Cortex of kidney (tissue), 1 donor: Measurements from ENCODE around the gene PRKCH.

Experiments used
- DNase-seq: peaks from one replicate; lab custom pipeline; 2025; lab: John Stamatoyannopoulos, UW

The PRKCH gene

GRCh38 chr14:61589691-61590581 lies 268.6 kb downstream of the PRKCH start:
- no peak for DNase-seq

DNA sequence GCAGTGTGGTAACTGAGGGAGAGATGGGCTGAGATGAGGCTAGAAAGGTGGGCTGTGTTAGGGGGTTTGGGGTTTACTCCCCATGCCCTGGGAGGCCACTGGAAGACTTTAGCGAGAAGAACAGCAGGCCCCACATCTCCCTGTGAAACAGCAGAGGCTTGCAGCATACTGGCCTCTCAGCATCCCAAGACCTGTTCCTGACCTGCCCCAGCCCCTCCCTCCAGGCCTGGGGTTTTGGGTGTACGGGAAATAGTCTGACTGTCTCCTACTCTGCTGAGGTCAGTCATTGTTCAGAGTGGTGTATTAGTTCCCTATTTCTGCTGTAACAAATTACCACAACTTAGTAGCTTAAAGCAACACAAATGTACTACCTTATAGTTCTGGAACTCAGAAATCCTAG lies 270.5 kb downstream of the PRKCH start:
- no peak for DNase-seq

DNA sequence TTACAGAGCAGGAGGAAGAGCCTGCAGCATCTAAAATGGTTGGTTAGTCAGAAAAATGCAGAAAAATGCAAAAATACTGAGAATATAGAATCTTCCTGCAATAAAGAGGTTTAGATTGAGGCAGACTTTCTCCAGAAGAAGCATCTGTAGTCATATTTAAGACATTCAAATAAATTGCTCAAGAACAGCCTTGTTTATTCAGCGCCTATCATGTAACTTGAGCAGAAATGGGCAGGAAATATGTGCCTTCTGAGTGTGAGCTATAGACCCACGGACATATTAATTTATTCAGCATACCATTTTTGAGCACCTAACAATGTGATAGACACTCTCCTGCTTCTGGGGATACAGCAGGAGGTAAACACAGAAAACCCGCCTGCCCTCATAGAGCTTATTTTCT lies 272.0 kb downstream of the PRKCH start:
- DNase-seq: no peak

DNA sequence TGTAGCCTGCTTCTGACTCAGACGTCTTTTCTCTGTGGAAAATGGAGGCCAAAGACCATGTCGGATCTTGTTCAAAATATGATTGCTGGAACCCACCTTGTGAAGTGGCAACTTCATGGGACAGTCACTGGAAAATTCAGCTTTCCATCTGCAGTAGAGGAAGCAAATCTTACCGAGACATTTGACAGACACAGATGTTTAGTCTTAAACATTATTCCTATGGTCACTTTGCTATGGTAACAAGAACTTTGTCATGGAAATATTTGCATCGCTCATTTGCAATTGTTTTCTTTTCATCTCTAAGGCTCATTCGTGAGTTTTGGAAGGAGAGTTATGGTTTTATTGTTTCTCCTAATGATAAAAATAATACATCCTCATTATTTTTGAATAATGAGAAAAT lies 275.6 kb downstream of the PRKCH start:
- DNase-seq: no peak

DNA sequence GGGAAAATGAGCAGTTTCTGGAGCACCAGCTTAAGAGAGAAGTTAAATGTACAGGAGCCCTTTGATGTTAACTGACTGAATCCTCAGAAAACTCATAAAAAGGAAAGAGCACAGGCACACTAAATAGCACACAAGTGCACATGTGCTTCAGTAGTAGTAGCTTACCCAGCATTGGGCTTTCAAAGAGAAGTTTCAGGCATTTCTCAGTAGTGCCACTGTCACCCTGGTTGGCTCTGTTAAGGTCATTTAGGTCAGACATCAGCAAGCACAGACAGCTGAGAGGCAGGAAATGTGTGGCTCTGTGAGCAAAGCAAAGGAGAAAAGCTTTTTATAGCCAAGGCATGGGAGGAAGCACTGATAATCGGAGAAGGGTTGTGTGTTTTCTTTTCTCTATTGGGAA lies 277.6 kb downstream of the PRKCH start:
- no peak for DNase-seq

GRCh38 chr14:61599942-61600341 lies 278.6 kb downstream of the PRKCH start:
- no peak for DNase-seq
